Gastrocnemius medialis (tissue), 4 donors: ENCODE data around the gene CDKN3.

Experiments used
- POLR2A ChIP-seq, 2 donors: fragments of 450-650 bp; IDR thresholded peaks; one replicate each; pipeline ENCODE4 v1.6.1; 2017; ENCODE audit warnings: antibody characterized with exemption in 2 of 2, mild to moderate bottlenecking in 2 of 2, moderate library complexity in 2 of 2
- TF ChIP-seq, protein P1 (sequence below), 5 experiments: fragments of 450-650 bp in 3 of 5; fragments of 200-600 bp in 2 of 5; sonication (generic) in 2 of 5; IDR thresholded peaks in 4 of 5; conservative IDR thresholded peaks in 1 of 5; 1 replicate in 4 of 5; 2 replicates in 1 of 5; pipeline ENCODE4 v1.5.1; 2016 to 2019; ENCODE audit warnings: antibody characterized with exemption in 5 of 5, mild to moderate bottlenecking in 3 of 5, moderate library complexity in 3 of 5

- TF ChIP-seq, protein P1, sequence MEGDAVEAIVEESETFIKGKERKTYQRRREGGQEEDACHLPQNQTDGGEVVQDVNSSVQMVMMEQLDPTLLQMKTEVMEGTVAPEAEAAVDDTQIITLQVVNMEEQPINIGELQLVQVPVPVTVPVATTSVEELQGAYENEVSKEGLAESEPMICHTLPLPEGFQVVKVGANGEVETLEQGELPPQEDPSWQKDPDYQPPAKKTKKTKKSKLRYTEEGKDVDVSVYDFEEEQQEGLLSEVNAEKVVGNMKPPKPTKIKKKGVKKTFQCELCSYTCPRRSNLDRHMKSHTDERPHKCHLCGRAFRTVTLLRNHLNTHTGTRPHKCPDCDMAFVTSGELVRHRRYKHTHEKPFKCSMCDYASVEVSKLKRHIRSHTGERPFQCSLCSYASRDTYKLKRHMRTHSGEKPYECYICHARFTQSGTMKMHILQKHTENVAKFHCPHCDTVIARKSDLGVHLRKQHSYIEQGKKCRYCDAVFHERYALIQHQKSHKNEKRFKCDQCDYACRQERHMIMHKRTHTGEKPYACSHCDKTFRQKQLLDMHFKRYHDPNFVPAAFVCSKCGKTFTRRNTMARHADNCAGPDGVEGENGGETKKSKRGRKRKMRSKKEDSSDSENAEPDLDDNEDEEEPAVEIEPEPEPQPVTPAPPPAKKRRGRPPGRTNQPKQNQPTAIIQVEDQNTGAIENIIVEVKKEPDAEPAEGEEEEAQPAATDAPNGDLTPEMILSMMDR (IDR thresholded peaks at IDR 0.05 in 4 of 5, conservative IDR thresholded peaks at IDR 0.05 in 1 of 5), result peak in 1 of 5 experiments; percentile 4
- no peak for TF ChIP-seq POLR2A (IDR thresholded peaks at IDR 0.05)
Measured at GRCh38 chr14:54366736-54367735, 29.8 kb upstream of the CDKN3 start.
